Mesendoderm (in vitro differentiated cells): ENCODE results near the gene UBAC2.

ENCODE experiments used
- DNase-seq: peaks from one replicate; pipeline ENCODE4 v3.0.0; 2013
- H2AK5ac ChIP-seq: 2 replicates; pipeline ENCODE4 v1.6.1; 2013; ENCODE audit warnings: low read length, inconsistent platforms
- H2BK120ac ChIP-seq: 2 replicates; pipeline ENCODE4 v1.6.1; 2013; ENCODE audit warnings: low read depth, mild to moderate bottlenecking, low read length, moderate library complexity, mixed read lengths
- H2BK15ac ChIP-seq: replicated peaks from 2 replicates; pipeline ENCODE4 v1.6.1; 2013; ENCODE audit warnings: low read depth, mild to moderate bottlenecking, moderate library complexity
- H2BK5ac ChIP-seq: 2 replicates; pipeline ENCODE4 v1.6.1; 2013; ENCODE audit warnings: low read length, inconsistent platforms
- H3K18ac ChIP-seq: 2 replicates; pipeline ENCODE4 v1.6.1; 2013; ENCODE audit warnings: mild to moderate bottlenecking, low read length, mixed read lengths
- H3K23ac ChIP-seq: one replicate; pipeline ENCODE4 v1.6.1; 2013; ENCODE audit warnings: low read length
- H3K27ac ChIP-seq: 2 replicates; pipeline ENCODE4 v1.5.1; 2013; ENCODE audit warnings: low read depth, mild to moderate bottlenecking, inconsistent platforms, low read length, moderate library complexity
- H3K27me3 ChIP-seq: 2 replicates; pipeline ENCODE4 v1.6.1; 2013; ENCODE audit warnings: low read length, control low read depth, mild to moderate bottlenecking, inconsistent platforms; ENCODE audit not compliant: insufficient read depth, poor library complexity
- H3K36me3 ChIP-seq: 2 replicates; pipeline ENCODE4 v1.6.1; 2013; ENCODE audit warnings: low read length, inconsistent platforms; ENCODE audit not compliant: control insufficient read depth, insufficient read depth
- H3K4ac ChIP-seq: one replicate; pipeline ENCODE4 v1.6.1; 2013; ENCODE audit warnings: low read depth, mild to moderate bottlenecking, low read length, moderate library complexity
- H3K4me1 ChIP-seq: 2 replicates; pipeline ENCODE4 v1.6.1; 2013; ENCODE audit warnings: low read depth, low read length, inconsistent platforms; ENCODE audit not compliant: control insufficient read depth
- H3K4me2 ChIP-seq: 2 replicates; pipeline ENCODE4 v1.6.1; 2013; ENCODE audit warnings: low read length
- H3K4me3 ChIP-seq: 2 replicates; pipeline ENCODE4 v1.5.1; 2013; ENCODE audit warnings: mild to moderate bottlenecking, low read length
- H3K56ac ChIP-seq: one replicate; pipeline ENCODE4 v1.6.1; 2013; ENCODE audit warnings: low read length
- H3K79me1 ChIP-seq: 2 replicates; pipeline ENCODE4 v1.6.1; 2013; ENCODE audit warnings: low read length, inconsistent platforms
- H3K79me2 ChIP-seq: 2 replicates; pipeline ENCODE4 v1.6.1; 2013; ENCODE audit warnings: mild to moderate bottlenecking, low read length; ENCODE audit not compliant: control insufficient read depth, insufficient read depth
- H3K9ac ChIP-seq: 2 replicates; pipeline ENCODE4 v1.6.1; 2013; ENCODE audit warnings: low read length, inconsistent platforms
- H4K5ac ChIP-seq: one replicate; pipeline ENCODE4 v1.6.1; 2013; ENCODE audit warnings: low read length
- H4K8ac ChIP-seq: one replicate; pipeline ENCODE4 v1.6.1; 2013; ENCODE audit warnings: low read depth, mild to moderate bottlenecking, control low read depth, low read length, moderate library complexity
- WGBS: extraction: QIAGEN DNeasy Blood & Tissue Kit; methylation state at CpG from one replicate; pipeline ENCODE4 v1.1.7; 2013; ENCODE audit warnings: low lambda C conversion rate, missing lambda C conversion rate; ENCODE audit not compliant: insufficient coverage; ENCODE audit errors: extremely low coverage; 5-methylcytosine and 5-hydroxymethylcytosine counted together

UBAC2 gene

DNA sequence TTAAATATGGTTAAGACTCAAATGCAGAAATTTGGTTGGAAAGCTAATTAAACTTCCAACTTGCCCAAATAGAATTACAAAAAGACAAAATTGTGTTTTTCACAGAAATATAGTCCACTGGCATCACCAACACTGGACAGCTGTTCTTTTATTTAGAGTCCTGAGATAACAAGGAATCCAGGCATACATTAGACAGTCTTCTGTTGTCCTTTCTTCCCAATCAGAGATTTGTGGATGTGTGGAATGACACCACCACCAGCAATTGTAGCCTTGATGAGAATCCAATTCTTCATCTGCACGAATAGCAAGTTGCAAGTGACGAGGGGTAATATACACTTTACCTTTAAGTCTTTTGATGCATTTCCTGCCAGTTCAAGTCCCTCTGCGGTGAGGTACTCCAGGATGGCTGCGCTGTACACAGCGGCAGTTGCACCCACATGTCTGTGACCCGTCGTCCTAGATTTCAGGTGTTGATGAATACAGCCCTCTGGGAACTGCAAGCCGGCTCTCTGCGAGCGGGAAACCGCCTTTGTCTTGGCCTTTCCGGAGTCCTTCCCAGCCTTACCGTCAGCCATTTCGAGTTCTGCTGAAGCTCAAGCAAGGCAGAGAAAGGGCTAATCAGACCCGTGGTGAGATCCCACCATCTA, 14.7 kb downstream of the UBAC2 start:
- DNase-seq, result no peak
- Histone ChIP-seq H2AK5ac (no peak overlapping the region), H3K56ac (no peak overlapping the region), H3K27ac (no peak overlapping the region), H3K18ac (no peak overlapping the region), H4K8ac (no peak overlapping the region), H4K5ac (no peak overlapping the region), H3K4me3 (no peak overlapping the region), H3K79me2 (peaks cover 38% of the 10 kb centered on the region), H3K4me2 (no peak overlapping the region), H3K4ac (no peak overlapping the region), H2BK120ac (no peak overlapping the region), H3K27me3 (no peaks in the 10 kb centered on the region), H3K36me3 (no peaks in the 10 kb centered on the region), H3K9ac (no peak overlapping the region), H2BK15ac (no peak overlapping the region), H3K4me1 (no peaks in the 10 kb centered on the region), H3K79me1 (peaks cover 19% of the 10 kb centered on the region), H3K23ac (no peak overlapping the region), H2BK5ac (no peak overlapping the region)
- WGBS, result no CpG with 5 or more reads among the region's 15 CpGs

GRCh38 chr13:99217461-99218110, 16.9 kb downstream of the UBAC2 start:
- Histone ChIP-seq H3K4me2 (no peak overlapping the region), H3K4ac (no peak overlapping the region), H3K9ac (no peak overlapping the region), H2BK120ac (no peak overlapping the region), H4K8ac (no peak overlapping the region), H3K27ac (no peak overlapping the region), H2BK15ac (no peak overlapping the region), H3K79me2 (peaks cover 43% of the 10 kb centered on the region), H3K27me3 (no peaks in the 10 kb centered on the region), H2AK5ac (no peak overlapping the region), H3K4me1 (no peaks in the 10 kb centered on the region), H3K56ac (no peak overlapping the region), H3K23ac (no peak overlapping the region), H3K4me3 (no peak overlapping the region), H3K18ac (no peak overlapping the region), H3K36me3 (no peaks in the 10 kb centered on the region), H3K79me1 (peaks cover 23% of the 10 kb centered on the region), H4K5ac (no peak overlapping the region), H2BK5ac (no peak overlapping the region)
- no CpG with 5 or more reads among the region's 20 CpGs for WGBS
- DNase-seq, result no peak

DNA sequence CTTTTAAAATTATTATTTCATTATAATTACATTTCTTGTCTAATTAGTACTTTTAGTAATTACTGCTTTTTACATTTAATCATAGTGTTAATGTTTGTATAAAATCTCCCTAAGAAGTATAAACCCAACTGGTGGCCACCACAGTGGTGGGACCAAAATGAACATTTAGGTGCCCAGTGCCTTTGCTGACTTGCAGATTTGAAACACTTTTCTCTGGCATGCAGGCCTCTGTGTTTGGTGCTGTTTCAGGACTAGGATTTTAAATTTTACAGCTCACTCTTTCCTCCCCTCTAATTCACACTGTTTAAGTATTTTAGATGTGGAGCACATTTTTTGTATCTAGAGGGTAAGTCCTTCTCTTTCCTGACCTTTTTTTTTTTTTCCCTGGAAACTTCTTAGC, 17.5 kb downstream of the UBAC2 start:
- DNase-seq, result no peak

GRCh38 chr13:99218545-99218944, 17.9 kb downstream of the UBAC2 start:
- no peak overlapping the region for H2AK5ac ChIP-seq
- H2BK120ac ChIP-seq, result no peak overlapping the region
- H3K56ac ChIP-seq, result no peak overlapping the region
- no peak overlapping the region for H3K27ac ChIP-seq
- H3K4ac ChIP-seq, result no peak overlapping the region
- no peak overlapping the region for H4K5ac ChIP-seq
- H3K36me3 ChIP-seq, result no peaks in the 10 kb centered on the region
- H3K4me3 ChIP-seq, result no peak overlapping the region
- DNase-seq, result no peak
- no peak overlapping the region for H2BK15ac ChIP-seq
- H3K9ac ChIP-seq, result no peak overlapping the region
- no peak overlapping the region for H4K8ac ChIP-seq
- no peak overlapping the region for H2BK5ac ChIP-seq
- no peaks in the 10 kb centered on the region for H3K27me3 ChIP-seq
- peaks cover 41% of the 10 kb centered on the region for H3K79me2 ChIP-seq
- no peak overlapping the region for H3K18ac ChIP-seq
- peaks cover 23% of the 10 kb centered on the region for H3K79me1 ChIP-seq
- H3K4me1 ChIP-seq, result no peaks in the 10 kb centered on the region
- no peak overlapping the region for H3K23ac ChIP-seq
- no peak overlapping the region for H3K4me2 ChIP-seq
- no CpG with 5 or more reads among the region's 6 CpGs for WGBS

More for the DNA sequence above, 17.5 kb downstream of the UBAC2 start:
- Histone ChIP-seq H3K56ac (no peak overlapping the region), H3K27me3 (no peaks in the 10 kb centered on the region), H2BK5ac (no peak overlapping the region), H3K4ac (no peak overlapping the region), H3K4me2 (no peak overlapping the region), H2BK15ac (no peak overlapping the region), H2AK5ac (no peak overlapping the region), H4K8ac (no peak overlapping the region), H3K4me1 (no peaks in the 10 kb centered on the region), H2BK120ac (no peak overlapping the region), H3K9ac (no peak overlapping the region), H3K27ac (no peak overlapping the region), H3K36me3 (no peaks in the 10 kb centered on the region), H3K79me2 (peaks cover 43% of the 10 kb centered on the region), H3K23ac (no peak overlapping the region), H3K18ac (no peak overlapping the region), H4K5ac (no peak overlapping the region), H3K79me1 (peaks cover 23% of the 10 kb centered on the region), H3K4me3 (no peak overlapping the region)

GRCh38 chr13:99218969-99219368, 18.3 kb downstream of the UBAC2 start:
- Histone ChIP-seq H2BK120ac (no peak overlapping the region), H3K4me3 (no peak overlapping the region), H2BK5ac (no peak overlapping the region), H2AK5ac (no peak overlapping the region), H3K4me2 (no peak overlapping the region), H3K36me3 (no peaks in the 10 kb centered on the region), H3K27ac (no peak overlapping the region), H3K23ac (no peak overlapping the region), H4K5ac (no peak overlapping the region), H3K27me3 (no peaks in the 10 kb centered on the region), H3K18ac (no peak overlapping the region), H4K8ac (no peak overlapping the region), H2BK15ac (no peak overlapping the region), H3K79me1 (peaks cover 23% of the 10 kb centered on the region), H3K4me1 (no peaks in the 10 kb centered on the region), H3K9ac (no peak overlapping the region), H3K4ac (no peak overlapping the region), H3K79me2 (peaks cover 42% of the 10 kb centered on the region), H3K56ac (no peak overlapping the region)
- DNase-seq, result no peak
- WGBS, result no CpG with 5 or more reads among the region's 2 CpGs
